ENCODE measurements around the gene WDR7.
A peak's percentile ranks its signal among the peaks of the same experiment; 100 is the strongest.

The WDR7 gene

DNA sequence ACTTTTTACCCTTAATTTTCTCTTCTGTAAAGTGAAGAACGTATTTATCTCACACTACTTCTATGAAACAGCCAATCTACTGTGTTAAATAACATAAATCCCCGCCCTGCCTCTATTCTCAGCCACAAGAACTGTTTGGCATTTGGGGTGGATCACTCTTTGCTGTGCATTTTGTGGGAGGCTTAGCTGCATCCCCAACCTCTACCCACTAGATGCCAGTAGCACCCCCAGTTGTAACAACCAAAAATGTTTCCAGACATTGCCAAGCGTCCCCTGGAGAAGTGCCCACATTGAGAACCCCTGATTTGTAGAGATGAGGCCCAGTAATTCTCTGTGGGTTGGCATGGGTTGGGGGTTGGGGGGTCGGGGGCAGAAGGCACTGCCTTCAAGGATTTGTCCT lies 401.0 kb downstream of the WDR7 start:
- no peak for DNase-seq

DNA sequence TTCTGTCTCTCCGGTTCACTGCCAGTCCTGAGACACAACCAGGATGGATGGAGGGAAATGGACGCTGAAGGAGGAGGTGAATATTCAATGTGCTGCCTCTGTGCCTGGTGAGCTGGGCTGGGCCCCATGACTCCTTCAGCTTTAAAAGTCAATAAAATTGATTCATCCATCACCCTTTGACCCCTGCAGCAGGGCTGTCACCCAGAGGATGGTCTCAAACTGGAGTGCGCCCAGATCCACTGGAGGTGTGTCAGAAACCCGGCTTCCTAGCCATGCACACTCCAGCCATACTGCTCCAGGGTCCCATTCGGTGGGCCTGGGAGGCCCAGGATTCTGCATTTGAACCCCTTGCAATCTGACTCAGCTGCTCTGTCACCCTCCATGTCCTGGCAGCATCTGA lies 401.6 kb downstream of the WDR7 start:
- no peak for DNase-seq

DNA sequence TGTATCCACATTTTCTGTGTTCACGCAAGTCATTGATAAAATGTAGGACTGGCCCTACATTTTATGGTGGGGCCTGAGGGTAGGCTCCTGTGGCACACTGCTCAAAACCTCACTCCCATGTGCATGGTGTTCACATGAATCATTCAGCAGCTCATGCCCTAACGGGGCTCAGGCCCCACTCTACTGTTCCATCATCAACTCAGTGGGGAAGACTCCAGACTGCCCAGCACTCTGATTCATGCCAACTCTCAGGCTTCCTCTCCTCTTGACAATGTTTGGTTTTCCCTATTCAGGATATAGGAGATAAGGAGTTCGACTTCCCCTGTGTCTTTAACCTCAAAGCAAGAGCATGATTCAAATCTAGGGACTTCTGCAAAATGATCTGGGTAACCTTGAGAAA lies 403.7 kb downstream of the WDR7 start:
- no peak for DNase-seq

GRCh38 chr18:57057890-57058289 lies 406.7 kb downstream of the WDR7 start:
- no peak for DNase-seq

DNA sequence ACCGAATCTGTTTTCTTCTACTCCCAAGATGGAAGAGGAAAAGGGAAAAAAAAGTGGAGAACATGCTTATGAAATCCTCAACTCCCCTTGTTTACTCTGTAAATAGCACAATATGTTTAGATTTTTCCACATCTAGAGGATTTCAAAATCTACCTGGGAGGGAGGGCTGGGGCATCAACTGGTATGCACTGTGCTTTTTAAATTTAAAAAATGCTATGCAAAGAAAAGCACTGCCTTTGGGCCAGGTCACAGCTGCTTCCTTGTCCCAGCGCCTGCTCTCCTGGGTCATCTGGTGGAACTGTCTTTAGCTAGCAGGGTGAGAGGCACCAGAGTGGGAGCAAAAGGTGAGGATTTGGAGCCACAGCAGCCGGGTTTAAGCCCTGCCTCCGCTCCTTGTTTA lies 407.6 kb downstream of the WDR7 start:
- no peak for DNase-seq

DNA sequence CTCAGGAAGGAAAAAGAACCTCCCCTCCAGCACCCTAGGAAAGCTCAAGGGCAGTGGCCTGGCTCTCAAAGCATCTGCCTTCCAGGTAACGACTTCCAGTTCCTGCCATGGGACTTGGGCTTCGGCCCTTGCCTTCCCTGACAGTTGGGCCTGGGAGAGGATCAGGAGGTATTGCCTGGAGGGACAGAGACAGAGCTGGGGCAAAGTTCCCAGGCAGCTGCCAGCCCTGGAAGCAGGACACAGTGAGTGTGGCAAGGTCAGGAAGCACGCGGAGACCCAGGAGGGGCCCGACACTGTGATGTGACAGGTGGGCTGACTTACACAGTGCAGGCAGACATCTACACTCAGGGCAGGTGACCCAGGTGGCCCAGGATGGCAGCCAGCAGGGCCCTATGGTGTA lies 408.2 kb downstream of the WDR7 start:
- DNase-seq, result no peak

- no peak for DNase-seq
Observed at GRCh38 chr18:57060814-57061213, 409.7 kb downstream of the WDR7 start.

- no peak for DNase-seq
Observed at GRCh38 chr18:57062178-57062577, 411.0 kb downstream of the WDR7 start.

DNA sequence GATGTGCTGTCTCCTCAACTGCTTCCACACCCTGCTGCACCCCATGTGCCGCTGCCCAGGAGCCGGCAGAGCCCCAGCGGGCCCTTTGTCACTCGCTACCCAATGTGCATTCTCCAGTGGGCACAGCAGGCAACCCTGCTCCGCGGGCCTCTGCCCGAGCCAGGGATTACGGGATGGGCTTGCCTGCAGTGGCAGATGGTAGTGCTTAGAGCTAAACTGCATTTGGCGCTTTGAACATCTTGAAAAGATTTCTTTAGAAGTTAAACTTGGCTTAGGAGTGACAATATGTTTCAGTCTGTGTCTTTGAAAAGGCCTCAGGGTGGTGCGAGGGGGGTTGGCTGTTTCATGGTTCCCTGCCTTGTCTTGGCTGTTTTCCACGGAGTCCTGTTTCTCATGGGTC lies 411.7 kb downstream of the WDR7 start:
- DNase-seq, result no peak

DNA sequence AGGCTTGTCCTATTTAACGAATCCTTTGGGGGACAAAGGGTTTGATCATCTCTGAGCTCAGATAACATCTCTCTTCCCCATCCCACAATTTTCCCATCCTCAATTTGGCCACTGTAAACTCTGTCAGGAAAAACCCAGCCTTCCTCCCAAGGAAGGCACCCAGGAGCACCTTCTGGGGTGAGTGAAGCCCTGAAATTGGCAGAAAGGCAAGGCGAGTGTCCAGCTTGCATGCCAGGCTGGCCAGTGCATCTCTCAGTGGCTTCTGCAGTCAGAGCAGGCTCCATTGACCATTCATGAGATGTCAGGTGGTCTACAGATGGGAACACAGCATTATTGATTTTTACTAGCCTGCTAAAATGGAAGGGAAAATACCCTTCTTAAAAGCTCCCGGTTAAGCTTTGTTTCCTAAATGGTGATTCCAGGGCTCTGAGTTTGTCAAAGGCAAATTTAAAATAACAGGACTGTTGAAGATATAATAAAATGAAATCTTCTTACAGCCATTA lies 412.5 kb downstream of the WDR7 start:
- DNase-seq, result no peak

DNA sequence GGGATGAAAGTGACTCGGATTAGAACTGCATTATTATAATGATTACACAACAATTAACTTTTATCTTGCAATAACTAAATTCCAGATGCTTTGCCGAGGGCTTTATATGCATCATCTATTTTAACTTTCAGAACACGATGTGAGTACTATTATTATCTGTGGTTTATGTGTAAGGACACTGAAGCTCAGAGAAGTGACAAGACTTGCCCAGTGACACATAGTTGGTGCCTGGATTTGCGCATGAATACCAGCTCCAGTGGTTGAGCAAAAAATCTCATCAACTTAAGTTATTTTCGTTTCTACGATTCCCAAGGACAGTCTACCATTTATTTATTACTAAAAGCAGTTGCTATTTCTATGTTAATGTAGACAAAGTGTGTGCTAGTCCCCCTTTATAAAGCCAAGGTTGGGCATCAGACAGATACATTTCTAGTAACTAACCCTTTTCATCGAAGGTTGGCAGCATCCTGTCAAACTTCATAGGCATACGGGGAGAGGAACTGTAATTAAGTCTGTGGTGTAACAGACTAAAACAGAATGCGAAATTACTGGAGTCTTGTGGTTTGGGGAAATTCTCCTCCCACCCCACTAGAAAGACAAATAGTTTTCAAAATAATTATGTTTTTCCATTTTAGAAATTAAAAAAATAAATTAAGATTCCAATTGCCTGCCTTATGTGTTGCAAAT lies 422.5 kb downstream of the WDR7 start:
- no peak for DNase-seq

DNA sequence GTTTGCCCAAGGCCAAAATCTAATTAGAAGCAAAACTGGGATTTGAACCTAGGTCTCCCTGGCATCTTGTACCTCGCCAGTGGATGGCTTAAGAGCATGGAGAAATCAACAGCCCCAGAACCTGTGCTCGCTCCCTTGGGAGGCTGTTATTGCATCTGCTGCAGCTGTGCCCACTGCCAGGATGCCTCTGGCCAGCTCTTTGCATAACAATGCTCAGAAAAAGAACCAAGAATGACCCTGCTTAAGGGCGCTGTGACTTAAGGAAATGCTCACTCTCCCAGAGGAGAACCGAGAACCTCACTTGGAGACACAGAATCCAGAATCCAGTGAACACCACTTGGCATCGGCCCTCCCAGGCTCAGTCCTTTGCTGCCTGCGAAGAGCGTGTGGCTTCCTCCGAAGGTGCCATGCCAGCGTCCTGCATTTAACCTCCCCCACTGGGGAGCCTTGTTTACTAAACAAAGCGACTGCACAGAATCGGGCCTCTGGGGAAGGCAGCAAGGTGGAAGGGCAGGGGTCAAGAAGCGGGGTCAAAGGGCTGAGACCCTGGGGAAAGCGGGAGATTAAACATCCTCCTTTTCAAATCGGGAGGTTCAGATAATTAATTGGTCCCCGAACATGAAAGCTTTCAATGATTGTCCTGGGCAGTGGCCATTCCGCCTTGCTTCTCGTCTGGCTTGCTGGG lies 424.7 kb downstream of the WDR7 start:
- no peak for DNase-seq

- no peak for DNase-seq
Observed at GRCh38 chr18:57077005-57077765, 426.0 kb downstream of the WDR7 start.

GRCh38 chr18:57077786-57078552 lies 426.8 kb downstream of the WDR7 start:
- peak; percentile 63 to 75 for DNase-seq

GRCh38 chr18:57078614-57079013 lies 427.5 kb downstream of the WDR7 start:
- DNase-seq, result no peak

DNA sequence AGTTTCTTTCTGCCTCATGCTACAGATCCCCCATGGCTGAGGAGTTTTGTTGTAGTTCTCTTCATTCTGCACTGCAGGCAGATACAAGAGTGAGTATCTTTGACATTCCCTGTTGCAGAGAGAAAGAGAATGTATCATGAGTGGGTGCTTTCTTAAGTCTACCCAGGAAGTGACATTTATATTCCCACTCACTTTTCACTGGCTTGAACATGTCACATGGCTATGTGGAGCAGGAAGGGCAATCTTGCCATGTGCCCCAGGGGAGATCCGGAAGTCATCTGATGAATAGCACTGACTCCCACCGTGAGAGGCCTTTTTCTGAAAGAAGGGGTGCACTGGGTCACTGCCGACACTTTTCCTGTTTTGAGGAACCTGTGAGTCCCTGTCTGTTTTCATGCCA lies 429.3 kb downstream of the WDR7 start:
- DNase-seq, result no peak

- no peak for DNase-seq
Observed at GRCh38 chr18:57081899-57082298, 430.7 kb downstream of the WDR7 start.

DNA sequence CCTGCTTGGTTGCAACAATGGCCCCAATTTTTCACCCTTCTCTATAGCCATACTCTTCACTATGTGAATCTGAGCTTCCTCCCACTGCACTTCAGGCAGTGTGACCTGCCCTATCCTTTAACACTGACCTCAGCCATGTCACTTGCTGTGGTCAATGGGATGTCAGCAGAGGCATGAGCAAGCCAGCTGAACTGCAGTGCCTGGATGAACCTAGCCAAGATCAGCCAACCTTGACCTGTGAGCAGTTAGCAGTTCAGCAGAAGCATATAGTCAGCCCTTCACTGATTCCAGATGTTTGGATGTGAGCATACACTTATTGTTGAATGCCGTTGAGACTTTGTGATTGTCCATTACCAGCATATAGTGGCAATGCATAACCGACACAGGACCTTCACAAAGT lies 432.3 kb downstream of the WDR7 start:
- DNase-seq, result no peak

DNA sequence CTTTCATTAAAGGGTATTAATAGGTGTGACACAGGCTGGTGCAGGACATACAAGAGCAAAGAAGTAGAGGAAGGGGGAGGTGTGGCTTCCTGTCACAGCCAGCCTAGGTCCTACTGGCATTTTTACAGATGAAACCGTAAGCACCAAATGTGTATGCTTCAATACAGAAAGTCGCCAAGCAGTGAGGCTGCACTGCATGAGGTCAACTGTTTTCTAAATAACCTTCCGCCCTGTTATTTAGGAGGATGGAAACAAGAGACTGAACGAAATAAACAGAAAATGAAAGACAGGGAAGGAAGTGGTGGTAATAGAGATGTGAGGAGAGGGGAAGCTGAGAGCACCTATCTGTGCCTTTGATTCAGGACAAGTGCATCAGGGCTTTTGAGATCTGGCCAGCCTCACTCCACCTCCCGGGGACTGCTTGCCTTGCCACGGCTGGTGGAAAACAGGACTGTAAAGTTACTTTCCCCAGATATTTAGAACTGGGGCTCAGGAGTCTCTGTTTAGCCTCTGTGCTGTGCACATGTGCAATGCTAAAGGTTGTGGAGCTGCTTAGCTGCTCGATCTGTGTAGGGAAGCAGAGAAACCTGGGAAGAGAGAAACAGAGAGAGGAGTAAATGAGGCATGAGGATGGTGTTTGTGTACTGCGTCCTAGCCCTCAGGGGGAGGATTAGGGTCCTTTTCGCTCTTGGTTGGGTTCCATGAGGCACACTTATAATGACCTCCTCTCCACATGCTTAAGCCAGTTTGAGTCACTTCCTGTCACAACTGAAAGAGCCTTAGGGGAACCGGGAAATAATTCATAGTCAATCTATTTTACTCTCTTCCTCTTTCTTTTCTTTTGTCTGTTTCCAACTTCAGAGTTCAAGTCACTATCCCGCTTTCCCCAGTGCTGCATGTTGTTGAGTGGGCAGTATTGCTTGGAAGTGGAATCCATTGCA lies 433.4 kb downstream of the WDR7 start:
- peak; percentile 27 to 57 for DNase-seq

DNA sequence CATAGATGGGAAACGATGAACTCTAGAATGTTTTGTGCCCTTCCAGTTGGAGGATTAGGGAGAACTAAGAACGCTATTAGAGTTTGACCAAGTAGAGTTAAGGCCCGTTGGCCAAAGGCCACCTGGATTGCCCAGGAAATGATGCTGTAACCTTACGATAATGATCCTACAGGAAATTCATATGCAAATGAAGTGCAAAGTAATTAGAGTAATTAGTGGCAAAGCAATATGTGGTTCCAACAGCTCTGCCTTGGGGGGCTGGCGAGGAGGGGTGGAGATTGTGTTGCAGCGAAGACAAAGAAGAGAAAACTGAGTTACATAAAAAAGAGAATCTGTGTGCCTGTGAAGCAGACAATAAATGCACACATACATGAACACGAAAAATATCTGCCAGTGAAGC lies 434.2 kb downstream of the WDR7 start:
- no peak for DNase-seq

- no peak for DNase-seq
Observed at GRCh38 chr18:57086163-57086562, 435.0 kb downstream of the WDR7 start.

All from inflammatory macrophage (primary cell).